Epithelial cell of esophagus (primary cell): ENCODE results near the gene RNASE2.
"Not testable (repeated sequence)": the region's sequence is repeated elsewhere in the genome, so short reads cannot be mapped to it uniquely, and the experiment has no call there.

ENCODE experiments used
- DNase-seq: peaks from one replicate; pipeline ENCODE4 v3.0.0; 2010; ENCODE audit warnings: low read depth
- H3K4me3 ChIP-seq: 2 replicates; pipeline ENCODE4 v1.5.1; 2011; ENCODE audit warnings: mild to moderate bottlenecking, low read length, control low read depth
- CTCF ChIP-seq: IDR thresholded peaks from 2 replicates; pipeline ENCODE4 v1.5.1; 2011; ENCODE audit warnings: low read depth, mild to moderate bottlenecking, low read length, control low read depth, inconsistent platforms; ENCODE audit not compliant: insufficient read depth; ENCODE audit errors: missing control alignments

Gene RNASE2

GRCh38 chr14:20956376-20956976 is 1.2 kb downstream of the RNASE2 start:
- DNase-seq = no peak
- no peak overlapping the region for H3K4me3 ChIP-seq
- TF ChIP-seq CTCF = no peak

- H3K4me3 ChIP-seq, DNase-seq: not testable (repeated sequence)
These were observed 3.7 kb downstream of the RNASE2 start for GRCh38 chr14:20958946-20959345.

- no peak for TF ChIP-seq CTCF
- DNase-seq = peak; percentile 84
- H3K4me3 ChIP-seq = no peak overlapping the region
These were observed 14.0 kb downstream of the RNASE2 start for GRCh38 chr14:20969336-20969735.

- no peak for TF ChIP-seq CTCF
These were observed 15.3 kb downstream of the RNASE2 start for GRCh38 chr14:20970647-20970982.

GRCh38 chr14:20970983-20971704 is 15.9 kb downstream of the RNASE2 start:
- peak overlapping the region; percentile 65 for H3K4me3 ChIP-seq
- TF ChIP-seq CTCF = peak; percentile 89
- DNase-seq = peak; percentile 84

More at GRCh38 chr14:20970647-20970982, 15.3 kb downstream of the RNASE2 start:
- peak overlapping the region; percentile 65 for H3K4me3 ChIP-seq
- no peak for DNase-seq

GRCh38 chr14:20971705-20972021 is 16.4 kb downstream of the RNASE2 start:
- peak overlapping the region; percentile 65 for H3K4me3 ChIP-seq
- TF ChIP-seq CTCF = no peak

GRCh38 chr14:20973501-20973900 is 18.2 kb downstream of the RNASE2 start:
- H3K4me3 ChIP-seq = no peak overlapping the region
- no peak for TF ChIP-seq CTCF

More at GRCh38 chr14:20971705-20972021, 16.4 kb downstream of the RNASE2 start:
- no peak for DNase-seq

More at GRCh38 chr14:20973501-20973900, 18.2 kb downstream of the RNASE2 start:
- peak; percentile 57 for DNase-seq
